GM10266 (cell line): ENCODE measurements around the gene AMPD2.

Experiments used
- DNase-seq: peaks from one replicate; pipeline ENCODE4 v3.0.0; 2012; ENCODE audit errors: extremely low spot score
- CTCF ChIP-seq: IDR thresholded peaks from 2 replicates; pipeline ENCODE4 v1.5.1; 2012; ENCODE audit warnings: mild to moderate bottlenecking, low read depth; ENCODE audit not compliant: control insufficient read depth, insufficient read depth; ENCODE audit errors: missing control alignments

AMPD2 gene

GRCh38 chr1:109621379-109622136 is 1.9 kb downstream of the AMPD2 start:
- DNase-seq, result no peak
- no peak for TF ChIP-seq CTCF

GRCh38 chr1:109622137-109622892 is 2.7 kb downstream of the AMPD2 start:
- no peak for DNase-seq
- TF ChIP-seq CTCF, result no peak

- DNase-seq, result no peak
- no peak for TF ChIP-seq CTCF
Measured at GRCh38 chr1:109622895-109623294, 3.3 kb downstream of the AMPD2 start.

- no peak for TF ChIP-seq CTCF
- peak; percentile 13 for DNase-seq
Measured at GRCh38 chr1:109623601-109624161, 4.0 kb downstream of the AMPD2 start.

- TF ChIP-seq CTCF, result no peak
- peak; percentile 24 for DNase-seq
Measured at GRCh38 chr1:109624201-109625010, 4.8 kb downstream of the AMPD2 start.

GRCh38 chr1:109625176-109625575 is 5.5 kb downstream of the AMPD2 start:
- DNase-seq, result no peak

More at GRCh38 chr1:109625176-109625575, 5.5 kb downstream of the AMPD2 start:
- no peak for TF ChIP-seq CTCF
